Stimulated activated CD8-positive, alpha-beta memory T cell treated with anti-CD3 and anti-CD28 coated beads, Interleukin-4, amount 100 ng/mL, for 1 hour (primary cell): Measurements from ENCODE around the gene BEND6.

ENCODE experiments used
- DNase-seq, 2 donors: peaks; one replicate each; pipeline ENCODE4 v3.0.0-alpha.2; 2020; ENCODE audit warnings: low read depth in 2 of 2, low spot score in 1 of 2

BEND6 gene

GRCh38 chr6:56940463-56940862 is 14.4 kb upstream of the BEND6 start:
- no peak for DNase-seq

- DNase-seq: no peak
Measured at GRCh38 chr6:56940977-56941376, 13.9 kb upstream of the BEND6 start.

GRCh38 chr6:56944661-56945060 is 10.2 kb upstream of the BEND6 start:
- no peak for DNase-seq

- DNase-seq: no peak
Measured at GRCh38 chr6:56946368-56946767, 8.5 kb upstream of the BEND6 start.

- DNase-seq: no peak
Measured at GRCh38 chr6:56947924-56948323, 7.0 kb upstream of the BEND6 start.

- DNase-seq: no peak
Measured at GRCh38 chr6:56949265-56949664, 5.6 kb upstream of the BEND6 start.

- no peak for DNase-seq
Measured at GRCh38 chr6:56949925-56950495, 4.9 kb upstream of the BEND6 start.

GRCh38 chr6:56951049-56951831 is 3.7 kb upstream of the BEND6 start:
- no peak for DNase-seq

GRCh38 chr6:56953597-56954402 is 1.1 kb upstream of the BEND6 start:
- DNase-seq: no peak

- DNase-seq: no peak
Measured at GRCh38 chr6:56955171-56956155, 556 bp downstream of the BEND6 start.

- no peak for DNase-seq
Measured at GRCh38 chr6:56956491-56956890, 1.6 kb downstream of the BEND6 start.

- DNase-seq: no peak
Measured at GRCh38 chr6:56957856-56958255, 2.9 kb downstream of the BEND6 start.

- DNase-seq: no peak
Measured at GRCh38 chr6:56958481-56958880, 3.6 kb downstream of the BEND6 start.

- DNase-seq: no peak
Measured at GRCh38 chr6:56959094-56959493, 4.2 kb downstream of the BEND6 start.

GRCh38 chr6:56959938-56960337 is 5.0 kb downstream of the BEND6 start:
- DNase-seq: no peak

GRCh38 chr6:56961151-56961550 is 6.2 kb downstream of the BEND6 start:
- DNase-seq: no peak

- no peak for DNase-seq
Measured at GRCh38 chr6:56962441-56962840, 7.5 kb downstream of the BEND6 start.

- no peak for DNase-seq
Measured at GRCh38 chr6:56963043-56963442, 8.1 kb downstream of the BEND6 start.

- DNase-seq: no peak
Measured at GRCh38 chr6:56963793-56964192, 8.9 kb downstream of the BEND6 start.

- DNase-seq: no peak
Measured at GRCh38 chr6:56965126-56965525, 10.2 kb downstream of the BEND6 start.

GRCh38 chr6:56970849-56971248 is 15.9 kb downstream of the BEND6 start:
- no peak for DNase-seq
